ENCODE data around the gene LSM2. TPM values are rescaled to one million over a fixed set of nuclear protein-coding genes. Genes with fewer than 3 reads are reported as not detected.
"Not testable (repeated sequence)": the region's sequence is repeated elsewhere in the genome, so short reads cannot be mapped to it uniquely, and the experiment has no call there.

The LSM2 gene
- 10 to 100 TPM; 21.0 to 22.4 TPM for total RNA-seq

DNA sequence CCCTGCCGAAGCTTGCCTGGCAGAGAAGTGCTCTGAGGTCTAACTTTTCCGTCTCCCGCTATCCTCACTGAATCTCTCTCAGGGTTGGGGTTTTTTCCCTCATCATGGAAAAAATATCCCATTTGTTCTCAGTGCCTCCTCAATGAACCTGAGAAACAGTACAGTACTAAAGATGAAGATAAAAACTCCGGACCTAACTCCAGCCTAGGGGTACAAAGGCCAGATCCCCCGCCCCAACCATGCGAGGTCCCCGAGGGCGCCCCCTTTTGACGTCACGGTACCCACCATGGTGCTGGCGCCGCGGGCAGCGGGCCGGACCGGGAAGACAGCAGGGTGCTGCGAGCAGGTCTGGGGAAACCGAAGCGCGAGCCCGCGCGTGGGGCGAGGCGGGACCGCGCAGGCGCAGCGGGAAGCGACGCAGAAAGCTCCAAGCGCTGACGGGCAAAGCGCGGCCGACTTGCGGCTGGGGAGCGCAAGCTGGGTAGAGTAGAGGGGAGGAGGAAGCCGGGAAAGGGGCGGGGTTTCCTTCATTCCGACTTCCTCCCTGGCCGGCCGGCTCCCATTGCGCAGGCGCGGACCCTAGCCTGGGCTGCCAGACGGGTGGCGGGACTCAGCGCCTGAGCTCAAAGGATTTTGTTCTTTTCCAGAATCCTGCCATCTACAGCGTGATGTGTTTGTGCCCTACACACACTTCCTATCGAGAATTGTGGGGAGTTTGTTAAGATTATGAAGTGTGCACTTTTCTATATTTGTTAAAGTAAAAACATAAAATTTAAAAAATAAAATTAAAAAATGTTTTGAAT, at the start of gene LSM2:
LSM2 (minus strand) TSS at position 497 of the 803 bp plus-strand sequence; CDS start at position 288, 209 bp downstream.
- WGBS, 2 donors = 0 to 1% methylated on average over 37 to 50 of the region's 51 CpGs
- TF ChIP-seq POLR2A (IDR thresholded peaks at IDR 0.05) = peak; percentile 72 to 87 (median 81)
- TF ChIP-seq, protein P1, sequence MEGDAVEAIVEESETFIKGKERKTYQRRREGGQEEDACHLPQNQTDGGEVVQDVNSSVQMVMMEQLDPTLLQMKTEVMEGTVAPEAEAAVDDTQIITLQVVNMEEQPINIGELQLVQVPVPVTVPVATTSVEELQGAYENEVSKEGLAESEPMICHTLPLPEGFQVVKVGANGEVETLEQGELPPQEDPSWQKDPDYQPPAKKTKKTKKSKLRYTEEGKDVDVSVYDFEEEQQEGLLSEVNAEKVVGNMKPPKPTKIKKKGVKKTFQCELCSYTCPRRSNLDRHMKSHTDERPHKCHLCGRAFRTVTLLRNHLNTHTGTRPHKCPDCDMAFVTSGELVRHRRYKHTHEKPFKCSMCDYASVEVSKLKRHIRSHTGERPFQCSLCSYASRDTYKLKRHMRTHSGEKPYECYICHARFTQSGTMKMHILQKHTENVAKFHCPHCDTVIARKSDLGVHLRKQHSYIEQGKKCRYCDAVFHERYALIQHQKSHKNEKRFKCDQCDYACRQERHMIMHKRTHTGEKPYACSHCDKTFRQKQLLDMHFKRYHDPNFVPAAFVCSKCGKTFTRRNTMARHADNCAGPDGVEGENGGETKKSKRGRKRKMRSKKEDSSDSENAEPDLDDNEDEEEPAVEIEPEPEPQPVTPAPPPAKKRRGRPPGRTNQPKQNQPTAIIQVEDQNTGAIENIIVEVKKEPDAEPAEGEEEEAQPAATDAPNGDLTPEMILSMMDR (IDR thresholded peaks at IDR 0.05) = peak in 4 of 7 experiments; percentile 18 to 35 (median 28)
- peak within 1 kb of the TSS; percentile 21 to 51 for H3K4me3 ChIP-seq
- peak within 1 kb of the TSS; percentile 70 to 96 (median 90) for H3K27ac ChIP-seq
- DNase-seq (peak; percentile 98 to 99 (median 98)), ATAC-seq (peak; percentile 99)
- no peaks in the 10 kb centered on the region for H3K27me3 ChIP-seq
- intact Hi-C loops (cut with DNase I) = no loop called here
- no peaks in the 10 kb centered on the region for H3K9me3 ChIP-seq
- H3K36me3 ChIP-seq (replicated peaks in 1 of 2; ENCODE audit: insufficient read depth in 1 of 2, low read depth in 2 of 2) = no peaks in the 10 kb centered on the region
- H3K4me1 ChIP-seq = peaks cover 14% of the 10 kb centered on the region

GRCh38 chr6:31851980-31852718, 45.4 kb upstream of the LSM2 start:
- H3K27ac ChIP-seq; ATAC-seq; H3K4me3 ChIP-seq; H3K4me1 ChIP-seq; H3K36me3 ChIP-seq (replicated peaks in 1 of 2; ENCODE audit: insufficient read depth in 1 of 2, low read depth in 2 of 2); H3K27me3 ChIP-seq; intact Hi-C loops (cut with DNase I); H3K9me3 ChIP-seq; DNase-seq: not testable (repeated sequence)
- 79 to 95% methylated on average over 8 to 25 of the region's 35 CpGs for WGBS, 2 donors

DNA sequence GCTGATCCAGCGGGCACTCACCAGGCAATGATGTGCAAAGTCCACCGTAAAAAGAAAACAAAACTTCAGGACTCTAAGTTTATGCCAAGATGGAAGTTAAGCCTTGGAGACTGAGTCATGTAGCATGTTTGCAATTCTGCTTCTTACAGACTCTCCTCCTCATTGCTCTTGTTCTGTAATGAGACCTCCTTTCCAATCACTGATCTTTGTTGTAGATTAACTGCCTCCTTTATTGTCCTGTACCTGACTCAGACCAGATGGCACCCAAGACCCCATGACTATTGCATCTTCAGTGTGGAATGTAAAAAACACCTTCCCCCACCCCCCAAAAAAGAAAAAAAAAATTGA, 44.7 kb upstream of the LSM2 start:
- H3K4me3 ChIP-seq = no peak overlapping the region
- no peak overlapping the region for H3K27ac ChIP-seq
- DNase-seq (no peak), ATAC-seq (no peak)
- no peaks in the 10 kb centered on the region for H3K4me1 ChIP-seq
- 35 to 48% methylated on average over 2 of the region's 2 CpGs for WGBS, 2 donors
- no peaks in the 10 kb centered on the region for H3K27me3 ChIP-seq
- intact Hi-C loops (cut with DNase I) = no loop called here
- TF ChIP-seq POLR2A (IDR thresholded peaks at IDR 0.05) = no peak
- TF ChIP-seq, protein P1 (IDR thresholded peaks at IDR 0.05) = no peak
- no peaks in the 10 kb centered on the region for H3K9me3 ChIP-seq
- no peaks in the 10 kb centered on the region for H3K36me3 ChIP-seq (replicated peaks in 1 of 2; ENCODE audit: insufficient read depth in 1 of 2, low read depth in 2 of 2)

DNA sequence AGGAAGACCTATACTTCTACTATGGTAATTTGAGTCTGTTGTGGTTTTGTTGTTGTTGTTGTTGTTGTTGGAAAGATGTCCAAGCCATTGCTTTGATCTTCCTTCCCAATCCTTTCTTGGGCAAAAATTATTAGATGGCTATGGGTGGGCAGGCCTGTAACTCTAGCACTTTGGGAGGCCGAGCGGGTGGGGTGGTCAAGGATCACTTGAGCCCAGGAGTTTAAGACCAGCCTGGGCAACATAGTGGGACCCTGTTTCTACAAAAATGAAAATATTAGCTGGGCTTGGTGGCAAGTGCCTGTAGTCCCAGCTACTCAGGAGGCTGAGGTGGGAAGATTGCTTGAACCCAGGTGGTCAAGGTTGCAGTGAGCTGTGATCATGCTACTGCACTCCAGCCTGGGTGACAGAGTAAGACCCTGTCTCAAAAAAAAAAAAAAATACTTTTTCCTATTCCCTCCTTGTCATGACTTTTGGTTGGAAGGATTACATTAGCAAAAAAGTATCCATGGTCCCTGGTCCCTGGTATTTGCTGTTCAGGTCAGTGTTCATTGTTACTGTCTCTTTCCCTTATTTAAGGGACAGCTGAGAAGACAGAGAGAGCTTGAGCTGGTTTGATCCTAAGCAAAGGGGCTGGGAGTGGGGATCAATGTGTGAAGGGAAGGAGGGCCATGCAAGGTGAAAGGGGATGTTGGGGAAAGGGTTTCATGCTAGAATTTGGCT, 44.2 kb upstream of the LSM2 start:
- H3K27ac ChIP-seq = no peak overlapping the region
- H3K27me3 ChIP-seq = no peaks in the 10 kb centered on the region
- ATAC-seq (no peak), DNase-seq (no peak)
- H3K36me3 ChIP-seq (replicated peaks in 1 of 2; ENCODE audit: insufficient read depth in 1 of 2, low read depth in 2 of 2) = no peaks in the 10 kb centered on the region
- no peaks in the 10 kb centered on the region for H3K9me3 ChIP-seq
- TF ChIP-seq, protein P1 (IDR thresholded peaks at IDR 0.05) = no peak
- TF ChIP-seq POLR2A (IDR thresholded peaks at IDR 0.05) = no peak
- no peak overlapping the region for H3K4me3 ChIP-seq
- WGBS, 2 donors = 92 to 96% methylated on average over 2 of the region's 2 CpGs
- intact Hi-C loops (cut with DNase I) = no loop called here
- H3K4me1 ChIP-seq = no peaks in the 10 kb centered on the region
